ENCODE measurements around the gene GRIK4.

DNA sequence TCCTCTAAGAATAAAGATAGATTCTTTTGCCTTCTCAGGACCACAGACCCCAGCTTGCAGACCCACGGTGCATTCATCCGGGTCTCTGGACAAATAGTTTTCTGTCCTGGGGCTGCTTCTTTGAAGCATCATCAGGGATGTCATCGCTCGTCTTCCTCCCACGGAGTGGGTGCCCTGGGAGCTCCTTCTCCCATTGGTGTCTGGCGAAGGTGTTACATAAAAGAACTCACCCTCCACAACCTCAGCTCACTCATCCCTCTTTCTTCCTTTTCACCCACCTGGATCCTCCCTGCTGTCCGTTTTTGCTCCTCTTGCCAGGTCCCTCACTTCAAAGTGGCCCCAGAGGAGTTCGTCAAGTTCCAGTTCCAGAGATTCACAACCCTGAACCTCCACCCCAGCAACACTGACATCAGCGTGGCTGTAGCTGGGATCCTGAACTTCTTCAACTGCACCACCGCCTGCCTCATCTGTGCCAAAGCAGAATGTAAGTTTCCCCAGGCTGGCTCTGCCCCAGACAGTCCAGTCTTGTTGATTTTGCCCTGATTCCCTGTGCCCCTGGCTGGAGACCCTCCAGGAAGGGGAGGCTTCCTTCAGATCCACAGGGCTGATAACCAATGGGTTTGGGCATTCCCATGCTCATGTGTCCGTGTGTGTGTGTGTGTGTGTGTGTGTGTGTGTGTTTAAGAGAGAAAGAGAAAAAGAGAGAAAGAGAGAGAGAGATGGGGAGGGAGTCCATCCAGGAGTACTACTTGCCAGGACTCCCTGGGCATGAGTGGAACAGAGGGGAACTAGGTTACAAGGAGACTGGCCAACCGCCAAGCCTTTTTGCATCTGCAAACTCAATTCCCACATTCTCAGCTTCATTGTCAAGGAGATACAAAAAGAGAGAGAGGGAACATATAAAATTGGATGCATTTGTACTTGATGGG is 308.2 kb downstream of the GRIK4 start:
- TF ChIP-seq CTCF (IDR thresholded peaks at IDR 0.05), result no peak
- no peak for TF ChIP-seq EZH2 (IDR thresholded peaks at IDR 0.05)
